Measurements from ENCODE around the gene DNAJB5. TPM values are rescaled to one million over a fixed set of nuclear protein-coding genes. Genes with fewer than 3 reads are reported as not detected.

Gene DNAJB5
- total and polyA plus RNA-seq, 4 experiments from 2014 or later: 0.73 to 2.2 (median 0.94) TPM

- ChIA-PET CTCF (ENCODE audit: partially characterized antibody) (interaction anchor here (1.0 to 3.2 kb wide), 2 partner anchors 84 to 85 kb away, joined by 9 to 64 read pairs; a partner anchor contains a TSS), POLR2A (ENCODE audit: partially characterized antibody) (interaction anchor here (1.2 kb wide), 1 partner anchor 80 kb away, joined by 3 read pairs; no protein-coding TSS in a partner anchor)
- H3K36me3 Mint-ChIP-seq: no peaks in the 10 kb centered on the region
- H3K9me3 ChIP-seq (ENCODE audit: control insufficient read depth in 1 of 2, low read length in 2 of 2): no peaks in the 10 kb centered on the region
- intact Hi-C loops (cut with micrococcal nuclease): no loop called here
- H3K27ac ChIP-seq (ENCODE audit: low read depth, low read length): no peak overlapping the region
- no peaks in the 10 kb centered on the region for H3K36me3 ChIP-seq (ENCODE audit: insufficient read depth, low read length)
- no peaks in the 10 kb centered on the region for H3K9me3 Mint-ChIP-seq
- peak overlapping the region; percentile 73 to 94 (median 84) for H3K27ac Mint-ChIP-seq
- DNase-seq: peak in 4 of 5 donors; percentile 18 to 25 (median 22)
- no peak overlapping the region for H3K4me3 ChIP-seq (ENCODE audit: low read length in 2 of 2)
- no peaks in the 10 kb centered on the region for H3K27me3 Mint-ChIP-seq
- peaks cover 42 to 60% (median 51%) of the 10 kb centered on the region in 4 donors for H3K4me1 Mint-ChIP-seq
- no peaks in the 10 kb centered on the region for H3K27me3 ChIP-seq (ENCODE audit: insufficient read depth, low read length)
- peaks cover 57% of the 10 kb centered on the region for H3K4me1 ChIP-seq (ENCODE audit: insufficient read depth, low read length)
- H3K4me3 Mint-ChIP-seq: peak overlapping the region; percentile 9 to 71 (median 55)
Measured at GRCh38 chr9:34983209-34983608, 6.3 kb upstream of the DNAJB5 start.

GRCh38 chr9:34984049-34984448, 5.5 kb upstream of the DNAJB5 start:
- Histone ChIP-seq H3K27ac (ENCODE audit: low read depth, low read length) (no peak overlapping the region), H3K27me3 (ENCODE audit: insufficient read depth, low read length) (no peaks in the 10 kb centered on the region), H3K4me3 (ENCODE audit: low read length in 2 of 2) (no peak overlapping the region), H3K36me3 (ENCODE audit: insufficient read depth, low read length) (no peaks in the 10 kb centered on the region), H3K9me3 (ENCODE audit: control insufficient read depth in 1 of 2, low read length in 2 of 2) (no peaks in the 10 kb centered on the region), H3K4me1 (ENCODE audit: insufficient read depth, low read length) (peaks cover 63% of the 10 kb centered on the region)
- peak overlapping the region in 4 of 7 donors; percentile 29 to 94 (median 84) for H3K27ac Mint-ChIP-seq
- ChIA-PET CTCF (ENCODE audit: partially characterized antibody) (interaction anchor here (0.9 to 3.2 kb wide), 17 partner anchors 9 to 493 kb away, joined by 3 to 64 read pairs (median 5); a partner anchor contains a TSS), POLR2A (ENCODE audit: partially characterized antibody) (interaction anchor here (1.2 kb wide), 1 partner anchor 81 kb away, joined by 3 read pairs; no protein-coding TSS in a partner anchor)
- peak; percentile 25 to 46 (median 30) for DNase-seq
- H3K9me3 Mint-ChIP-seq: no peaks in the 10 kb centered on the region
- peak overlapping the region in 1 of 8 donors; percentile 25 for H3K4me3 Mint-ChIP-seq
- intact Hi-C loops (cut with micrococcal nuclease): no loop called here
- peaks cover 45 to 69% (median 56%) of the 10 kb centered on the region in 4 donors for H3K4me1 Mint-ChIP-seq
- no peaks in the 10 kb centered on the region for H3K27me3 Mint-ChIP-seq
- H3K36me3 Mint-ChIP-seq: no peaks in the 10 kb centered on the region

- intact Hi-C loops (cut with micrococcal nuclease): loop anchor here (1.0 to 5.0 kb wide), 3 partner anchors 86 to 1958 kb away; partner anchors contain the start of genes CCDC107, DNAJA1 and RMRP
- H3K36me3 Mint-ChIP-seq: peaks cover 0 to 1% of the 10 kb centered on the region in 2 donors
- ChIA-PET CTCF (ENCODE audit: partially characterized antibody) (interaction anchor here (0.5 to 3.2 kb wide), 20 partner anchors 9 to 1169 kb away, joined by 3 to 64 read pairs (median 5); a partner anchor contains a TSS), POLR2A (ENCODE audit: partially characterized antibody) (interaction anchor here (1.2 kb wide), 1 partner anchor 86 kb away, joined by 10 read pairs; no protein-coding TSS in a partner anchor)
- peak; percentile 37 to 57 (median 43) for DNase-seq
- Histone ChIP-seq H3K4me3 (ENCODE audit: low read length in 2 of 2) (no peak overlapping the region), H3K9me3 (ENCODE audit: control insufficient read depth in 1 of 2, low read length in 2 of 2) (no peaks in the 10 kb centered on the region), H3K27ac (ENCODE audit: low read depth, low read length) (no peak overlapping the region), H3K36me3 (ENCODE audit: insufficient read depth, low read length) (no peaks in the 10 kb centered on the region), H3K4me1 (ENCODE audit: insufficient read depth, low read length) (peaks cover 66% of the 10 kb centered on the region), H3K27me3 (ENCODE audit: insufficient read depth, low read length) (no peaks in the 10 kb centered on the region)
- peak overlapping the region; percentile 19 to 93 (median 78) for H3K27ac Mint-ChIP-seq
- no peaks in the 10 kb centered on the region for H3K27me3 Mint-ChIP-seq
- no peaks in the 10 kb centered on the region for H3K9me3 Mint-ChIP-seq
- peak overlapping the region in 3 of 8 donors; percentile 39 to 76 (median 67) for H3K4me3 Mint-ChIP-seq
- peaks cover 47 to 76% (median 62%) of the 10 kb centered on the region in 4 donors for H3K4me1 Mint-ChIP-seq
Measured at GRCh38 chr9:34985311-34985899, 4.1 kb upstream of the DNAJB5 start.

- Mint-ChIP-seq H3K4me1 (peaks cover 49 to 83% (median 68%) of the 10 kb centered on the region in 4 donors), H3K36me3 (peaks cover 0 to 1% of the 10 kb centered on the region in 2 donors), H3K27ac (peak overlapping the region; percentile 64 to 83 (median 79)), H3K4me3 (peak overlapping the region in 7 of 8 donors; percentile 0 to 33 (median 10)), H3K9me3 (no peaks in the 10 kb centered on the region), H3K27me3 (no peaks in the 10 kb centered on the region)
- H3K4me3 ChIP-seq (ENCODE audit: low read length in 2 of 2): no peak overlapping the region
- H3K27me3 ChIP-seq (ENCODE audit: insufficient read depth, low read length): no peaks in the 10 kb centered on the region
- DNase-seq: peak; percentile 44 to 93 (median 62)
- POLR2A ChIA-PET (ENCODE audit: partially characterized antibody): no interaction called here
- peak overlapping the region; percentile 39 for H3K27ac ChIP-seq (ENCODE audit: low read depth, low read length)
- CTCF ChIA-PET (ENCODE audit: partially characterized antibody): interaction anchor here (0.9 to 3.2 kb wide), 2 partner anchors 87 to 89 kb away, joined by 4 to 64 read pairs; a partner anchor contains a TSS
- no peaks in the 10 kb centered on the region for H3K9me3 ChIP-seq (ENCODE audit: control insufficient read depth in 1 of 2, low read length in 2 of 2)
- H3K4me1 ChIP-seq (ENCODE audit: insufficient read depth, low read length): peaks cover 66% of the 10 kb centered on the region
- no peaks in the 10 kb centered on the region for H3K36me3 ChIP-seq (ENCODE audit: insufficient read depth, low read length)
- intact Hi-C loops (cut with micrococcal nuclease): loop anchor here (5.0 kb wide), 2 partner anchors 671 to 1959 kb away; partner anchors contain the start of genes CCDC107, DNAJA1 and RMRP
Measured at GRCh38 chr9:34986540-34987047, 3.0 kb upstream of the DNAJB5 start.

GRCh38 chr9:34987160-34987901, 2.2 kb upstream of the DNAJB5 start:
- no peaks in the 10 kb centered on the region for H3K36me3 ChIP-seq (ENCODE audit: insufficient read depth, low read length)
- H3K27me3 ChIP-seq (ENCODE audit: insufficient read depth, low read length): no peaks in the 10 kb centered on the region
- ChIA-PET POLR2A (ENCODE audit: partially characterized antibody) (interaction anchor here (0.6 kb wide), 1 partner anchor 759 kb away, joined by 4 read pairs; no protein-coding TSS in a partner anchor), CTCF (ENCODE audit: partially characterized antibody) (interaction anchor here (0.9 kb wide), 1 partner anchor 88 kb away, joined by 4 read pairs; no protein-coding TSS in a partner anchor)
- Mint-ChIP-seq H3K36me3 (peaks cover 0 to 1% of the 10 kb centered on the region in 2 donors), H3K27me3 (no peaks in the 10 kb centered on the region), H3K9me3 (no peaks in the 10 kb centered on the region), H3K27ac (peak overlapping the region; percentile 64 to 82 (median 79)), H3K4me1 (peaks cover 47 to 78% (median 66%) of the 10 kb centered on the region in 4 donors), H3K4me3 (peak overlapping the region in 7 of 8 donors; percentile 4 to 94 (median 25))
- H3K4me1 ChIP-seq (ENCODE audit: insufficient read depth, low read length): peaks cover 62% of the 10 kb centered on the region
- no peaks in the 10 kb centered on the region for H3K9me3 ChIP-seq (ENCODE audit: control insufficient read depth in 1 of 2, low read length in 2 of 2)
- intact Hi-C loops (cut with micrococcal nuclease): loop anchor here (5.0 kb wide), 2 partner anchors 670 to 1960 kb away; partner anchors contain the start of genes CCDC107, DNAJA1 and RMRP
- DNase-seq: peak in 1 of 5 donors; percentile 46
- peak overlapping the region; percentile 39 for H3K27ac ChIP-seq (ENCODE audit: low read depth, low read length)
- H3K4me3 ChIP-seq (ENCODE audit: low read length in 2 of 2): no peak overlapping the region

GRCh38 chr9:34988218-34989002, 1.1 kb upstream of the DNAJB5 start:
- ChIA-PET POLR2A (ENCODE audit: partially characterized antibody) (interaction anchor here (1.2 to 4.0 kb wide), 4 partner anchors 84 to 114 kb away, joined by 5 to 19 read pairs (median 8); partner anchors contain the start of genes FANCG, STOML2 and VCP), CTCF (ENCODE audit: partially characterized antibody) (no interaction called here)
- Histone ChIP-seq H3K27ac (ENCODE audit: low read depth, low read length) (peak overlapping the region; percentile 69), H3K4me1 (ENCODE audit: insufficient read depth, low read length) (peaks cover 51% of the 10 kb centered on the region), H3K4me3 (ENCODE audit: low read length in 2 of 2) (peak overlapping the region; percentile 47 to 83), H3K36me3 (ENCODE audit: insufficient read depth, low read length) (no peaks in the 10 kb centered on the region), H3K9me3 (ENCODE audit: control insufficient read depth in 1 of 2, low read length in 2 of 2) (no peaks in the 10 kb centered on the region), H3K27me3 (ENCODE audit: insufficient read depth, low read length) (no peaks in the 10 kb centered on the region)
- peaks cover 36 to 68% (median 55%) of the 10 kb centered on the region in 4 donors for H3K4me1 Mint-ChIP-seq
- H3K9me3 Mint-ChIP-seq: no peaks in the 10 kb centered on the region
- H3K36me3 Mint-ChIP-seq: peaks cover 0 to 1% of the 10 kb centered on the region in 2 donors
- DNase-seq: peak; percentile 29 to 74 (median 43)
- H3K27me3 Mint-ChIP-seq: no peaks in the 10 kb centered on the region
- intact Hi-C loops (cut with micrococcal nuclease): loop anchor here (1.0 to 5.0 kb wide), 8 partner anchors 84 to 1961 kb away; partner anchors contain the start of genes CCDC107, DNAJA1, PIGO and RMRP
- H3K27ac Mint-ChIP-seq: peak overlapping the region; percentile 84 to 95 (median 94)
- peak overlapping the region; percentile 90 to 99 (median 94) for H3K4me3 Mint-ChIP-seq

Measured in CD4-positive, alpha-beta memory T cell (primary cell).